ENCODE results near the gene KIN.

DNA sequence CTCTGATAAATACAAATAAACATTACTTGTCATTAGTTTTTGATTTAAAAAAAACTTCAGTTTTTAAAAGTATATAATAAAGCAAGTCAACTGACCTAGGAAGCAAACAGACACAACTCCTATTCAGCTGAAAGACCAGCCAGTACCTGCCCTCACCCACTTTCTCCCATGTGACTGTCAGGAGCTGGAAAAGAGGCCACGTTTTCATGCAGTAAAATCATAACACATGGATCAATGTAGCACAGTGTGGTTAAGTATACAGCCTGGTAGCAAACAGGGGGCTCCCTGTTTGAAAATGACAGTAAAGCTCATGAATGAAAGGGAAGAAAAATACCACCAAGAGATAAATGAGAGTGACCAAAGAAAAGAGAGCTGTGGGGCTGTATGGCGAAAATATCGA lies 21.6 kb downstream of the KIN start:
- no peak for TF ChIP-seq POLR2A (IDR thresholded peaks at IDR 0.05)
- TF ChIP-seq CTCF (IDR thresholded peaks at IDR 0.05) = no peak

Data from right lobe of liver (tissue), 4 donors.